ENCODE data around the gene ZNRD2. TPM values are rescaled to one million over a fixed set of nuclear protein-coding genes. Genes with fewer than 3 reads are reported as not detected.

ZNRD2 gene
- total RNA-seq, 2 donors from 2014 or later = 24.6 to 35.0 TPM

GRCh38 chr11:65578667-65579066, 8.4 kb downstream of the ZNRD2 start:
- DNase-seq (no peak), ATAC-seq (no peak)
- intact Hi-C loops (cut with DNase I) = loop anchor here in 1 of 2 donors (5.0 kb wide), 1 partner anchor 34 kb away; the partner anchor contains the start of gene MAP3K11

GRCh38 chr11:65579291-65579690, 9.0 kb downstream of the ZNRD2 start:
- intact Hi-C loops (cut with DNase I) = loop anchor here in 1 of 2 donors (5.0 kb wide), 1 partner anchor 33 kb away; the partner anchor contains the start of gene MAP3K11
- no peak for DNase-seq
- no peak for ATAC-seq

GRCh38 chr11:65580031-65580692, 9.9 kb downstream of the ZNRD2 start:
- no peak for ATAC-seq
- no peak for DNase-seq
- intact Hi-C loops (cut with DNase I) = no loop called here

GRCh38 chr11:65580756-65581155, 10.5 kb downstream of the ZNRD2 start:
- ATAC-seq (no peak), DNase-seq (no peak)
- intact Hi-C loops (cut with DNase I) = no loop called here

GRCh38 chr11:65581928-65582327, 11.7 kb downstream of the ZNRD2 start:
- ATAC-seq (no peak), DNase-seq (no peak)
- intact Hi-C loops (cut with DNase I) = no loop called here

GRCh38 chr11:65583589-65583988, 13.3 kb downstream of the ZNRD2 start:
- intact Hi-C loops (cut with DNase I) = no loop called here
- no peak for ATAC-seq
- no peak for DNase-seq

GRCh38 chr11:65584106-65584505, 13.8 kb downstream of the ZNRD2 start:
- intact Hi-C loops (cut with DNase I) = no loop called here
- DNase-seq (no peak), ATAC-seq (no peak)

GRCh38 chr11:65584723-65585171, 14.5 kb downstream of the ZNRD2 start:
- peak; percentile 31 for DNase-seq
- intact Hi-C loops (cut with DNase I) = no loop called here
- ATAC-seq = peak in 1 of 2 donors; percentile 6

- no peak for ATAC-seq
- intact Hi-C loops (cut with DNase I) = no loop called here
These were observed 15.3 kb downstream of the ZNRD2 start for GRCh38 chr11:65585396-65586246.

GRCh38 chr11:65586247-65586630, 16.0 kb downstream of the ZNRD2 start:
- ATAC-seq (no peak), DNase-seq (no peak)
- intact Hi-C loops (cut with DNase I) = no loop called here

More at GRCh38 chr11:65585396-65586246, 15.3 kb downstream of the ZNRD2 start:
- DNase-seq = no peak

- DNase-seq (no peak), ATAC-seq (peak; percentile 3 to 48)
- intact Hi-C loops (cut with DNase I) = no loop called here
These were observed 16.4 kb downstream of the ZNRD2 start for GRCh38 chr11:65586676-65587075.

- no peak for DNase-seq
- intact Hi-C loops (cut with DNase I) = loop anchor here in 1 of 2 donors (2.0 kb wide), 1 partner anchor 48 kb away; no protein-coding TSS in a partner anchor
- ATAC-seq = peak; percentile 44 to 45
These were observed 18.1 kb downstream of the ZNRD2 start for GRCh38 chr11:65588199-65589054.

- ATAC-seq (no peak), DNase-seq (no peak)
- intact Hi-C loops (cut with DNase I) = loop anchor here (2.0 to 10.0 kb wide), 2 partner anchors 45 to 49 kb away; no protein-coding TSS in a partner anchor
These were observed 19.4 kb downstream of the ZNRD2 start for GRCh38 chr11:65589444-65590239.

- DNase-seq (no peak), ATAC-seq (no peak)
- intact Hi-C loops (cut with DNase I) = loop anchor here in 1 of 2 donors (10.0 kb wide), 1 partner anchor 45 kb away; no protein-coding TSS in a partner anchor
These were observed 20.0 kb downstream of the ZNRD2 start for GRCh38 chr11:65590240-65590738.

- ATAC-seq = peak; percentile 16 to 25
- peak; percentile 77 for DNase-seq
- intact Hi-C loops (cut with DNase I) = loop anchor here in 1 of 2 donors (10.0 kb wide), 1 partner anchor 47 kb away; no protein-coding TSS in a partner anchor
These were observed 21.9 kb downstream of the ZNRD2 start for GRCh38 chr11:65591939-65592857.

- ATAC-seq (no peak), DNase-seq (no peak)
- intact Hi-C loops (cut with DNase I) = loop anchor here in 1 of 2 donors (10.0 kb wide), 1 partner anchor 48 kb away; no protein-coding TSS in a partner anchor
These were observed 22.7 kb downstream of the ZNRD2 start for GRCh38 chr11:65592858-65593517.
